HCT116 (cell line): ENCODE results near the gene OSGIN1. TPM values are rescaled to one million over a fixed set of nuclear protein-coding genes. Genes with fewer than 3 reads are reported as not detected.

Source experiments
- ATAC-seq: fragments of 200-7000 bp; cut with Tn5 transposase; 2 replicates; pipeline ENCODE4 v1.9.1; 2020; ENCODE audit warnings: mild to moderate bottlenecking, moderate library complexity
- BruUV-seq: library from RNA; stranded (reverse); fragments of 400-500 nt; replicated peaks from 2 replicates; lab custom pipeline; 2021; lab: Mats Ljungman, UMichigan
- CTCF ChIA-PET: fragments of 300-600 bp; sonication (Branson Sonifier 250); formaldehyde crosslinking; loops from one replicate; lab custom pipeline; 2021; ENCODE audit warnings: antibody characterized with exemption; lab: Charles Lee
- POLR2A ChIA-PET: fragments of 300-600, 350-600 bp; sonication (Branson Sonifier 250); formaldehyde crosslinking; loops from one replicate; lab custom pipeline; 2021; ENCODE audit warnings: antibody characterized with exemption; lab: Charles Lee
- RAD21 ChIA-PET, 2 experiments: fragments of 300-600 bp; sonication (Branson Sonifier 250); formaldehyde crosslinking; loops; one replicate each; lab custom pipeline; 2023; ENCODE audit warnings: low total read pairs in 2 of 2; ENCODE audit not compliant: uncharacterized antibody in 2 of 2, unreplicated experiment in 2 of 2, low non-redundant PET in 1 of 2; lab: Charles Lee
- DNase-seq: peaks from one replicate; pipeline ENCODE4 v3.0.0-alpha.2; 2010; ENCODE audit warnings: low read depth, low spot score
- H2AFZ ChIP-seq: fragments of 200-600 bp; shearing (Covaris generic), sonication (generic); 2 replicates; pipeline ENCODE4 v1.6.1; 2017; ENCODE audit warnings: low read depth, mixed run types, mixed read lengths, antibody characterized with exemption, low read length; ENCODE audit not compliant: poor library complexity, severe bottlenecking
- H3K27ac ChIP-seq: 2 replicates; pipeline ENCODE4 v1.5.1; 2012; ENCODE audit warnings: low read depth, low read length
- H3K27me3 ChIP-seq: fragments of 200-600 bp; sonication (generic); 2 replicates; pipeline ENCODE4 v1.6.1; 2016; ENCODE audit warnings: mixed run types, low read length, mixed read lengths; ENCODE audit not compliant: insufficient read depth
- H3K36me3 ChIP-seq, 2 experiments: fragments of 200-500 bp in 1 of 2; fragments of 200-600 bp in 1 of 2; sonication (Bioruptor generic) in 1 of 2; sonication (generic) in 1 of 2; 2 replicates each; pipeline versions ENCODE4 v1.5.1 to v1.6.1; 2014 to 2016; ENCODE audit warnings: low read length in 2 of 2, inconsistent platforms in 1 of 2, mixed read lengths in 1 of 2, mixed run types in 1 of 2; ENCODE audit not compliant: insufficient read depth in 2 of 2, control insufficient read depth in 1 of 2
- H3K4me1 ChIP-seq, 2 experiments: fragments of 200-600 bp in 1 of 2; sonication (generic) in 1 of 2; 2 replicates each; pipeline versions ENCODE4 v1.5.1 to v1.6.1; 2012 to 2017; ENCODE audit warnings: low read length in 2 of 2, inconsistent platforms in 1 of 2, mild to moderate bottlenecking in 1 of 2, mixed read lengths in 1 of 2, mixed run types in 1 of 2, moderate library complexity in 1 of 2; ENCODE audit not compliant: insufficient read depth in 2 of 2, control insufficient read depth in 1 of 2
- H3K4me2 ChIP-seq: fragments of 200-600 bp; sonication (generic); 2 replicates; pipeline ENCODE4 v1.6.1; 2017; ENCODE audit warnings: mixed run types, low read length, mixed read lengths
- H3K4me3 ChIP-seq, 2 experiments: fragments of 200-600 bp in 1 of 2; sonication (generic) in 1 of 2; replicated peaks in 1 of 2; 2 replicates each; pipeline ENCODE4 v1.5.1; 2011 to 2016; ENCODE audit warnings: low read length in 2 of 2, control low read depth in 1 of 2, low read depth in 1 of 2, mild to moderate bottlenecking in 1 of 2, mixed read lengths in 1 of 2, mixed run types in 1 of 2
- H3K79me2 ChIP-seq: fragments of 200-600 bp; sonication (generic); 2 replicates; pipeline ENCODE4 v1.6.1; 2017; ENCODE audit warnings: mild to moderate bottlenecking, mixed run types, low read length, moderate library complexity, mixed read lengths; ENCODE audit not compliant: insufficient read depth
- H3K9ac ChIP-seq: fragments of 200-600 bp; sonication (generic); 2 replicates; pipeline ENCODE4 v1.6.1; 2016; ENCODE audit warnings: low read length, mixed read lengths
- H3K9me2 ChIP-seq: fragments of 200-600 bp; sonication (generic), shearing (Covaris generic); 2 replicates; pipeline ENCODE4 v1.6.1; 2017; ENCODE audit warnings: mixed run types, mild to moderate bottlenecking, moderate library complexity; ENCODE audit not compliant: insufficient read depth
- H3K9me3 ChIP-seq, 2 experiments: fragments of 200-500 bp in 1 of 2; fragments of 200-600 bp in 1 of 2; sonication (Bioruptor generic) in 1 of 2; sonication (generic) in 1 of 2; 2 replicates each; pipeline ENCODE4 v1.6.1; 2014 to 2017; ENCODE audit warnings: low read length in 2 of 2, mixed read lengths in 2 of 2, inconsistent platforms in 1 of 2, low read depth in 1 of 2, mild to moderate bottlenecking in 1 of 2, mixed run types in 1 of 2, moderate library complexity in 1 of 2; ENCODE audit not compliant: control insufficient read depth in 1 of 2, insufficient read depth in 1 of 2
- H4K20me1 ChIP-seq: fragments of 200-600 bp; sonication (generic), shearing (Covaris generic); 2 replicates; pipeline ENCODE4 v1.6.1; 2017; ENCODE audit warnings: mixed run types, mild to moderate bottlenecking, moderate library complexity; ENCODE audit not compliant: insufficient read depth
- ATF3 ChIP-seq: IDR thresholded peaks from 2 replicates; pipeline ENCODE4 v1.6.1; 2012
- EGR1 ChIP-seq: IDR thresholded peaks from 2 replicates; pipeline ENCODE4 v1.6.1; 2012; ENCODE audit warnings: low read depth
- EZH2phosphoT487 ChIP-seq: fragments of 200-600 bp; IDR thresholded peaks from 2 replicates; pipeline ENCODE4 v1.6.1; 2018; ENCODE audit warnings: antibody characterized with exemption, borderline replicate concordance
- FOSL1 ChIP-seq: IDR thresholded peaks from 2 replicates; pipeline ENCODE4 v1.6.1; 2012; ENCODE audit warnings: low read depth
- POLR2A ChIP-seq: IDR thresholded peaks from 2 replicates; pipeline ENCODE4 v1.7.0; 2011; ENCODE audit warnings: borderline replicate concordance; ENCODE audit not compliant: insufficient read depth, insufficient read length; ENCODE audit errors: extremely low read depth
- POLR2AphosphoS5 ChIP-seq: IDR thresholded peaks from 2 replicates; pipeline ENCODE4 v1.6.1; 2011; ENCODE audit warnings: mild to moderate bottlenecking, low read depth, low read length, moderate library complexity
- SIN3A ChIP-seq: IDR thresholded peaks from 2 replicates; pipeline ENCODE4 v1.6.1; 2012; ENCODE audit warnings: low read depth
- SP1 ChIP-seq: IDR thresholded peaks from 2 replicates; pipeline ENCODE4 v1.6.1; 2012; ENCODE audit warnings: low read depth
- ZNF274 ChIP-seq: fragments of 200-500 bp; sonication (Bioruptor generic); IDR thresholded peaks from 2 replicates; pipeline ENCODE4 v1.6.1; 2014; ENCODE audit warnings: mild to moderate bottlenecking, low read depth, low read length, inconsistent platforms
- intact Hi-C: fragments of 100-400 bp; cut with micrococcal nuclease; formaldehyde crosslinking; loops from 2 replicates; pipeline ENCODE4 v1.10.0; 2022
- total RNA-seq: library from RNA; stranded (reverse); gene quantifications from one replicate; pipeline ENCODE4 v1.2.1, GENCODE V29; 2021; ENCODE audit not compliant: unreplicated experiment

The OSGIN1 gene
- total RNA-seq, 1 experiment from 2014 or later: 19.8 TPM

GRCh38 chr16:83989300-83989699, 36.3 kb downstream of the OSGIN1 start:
- Histone ChIP-seq H3K9ac (no peak overlapping the region), H2AFZ (no peak overlapping the region), H3K9me2 (no peaks in the 10 kb centered on the region), H3K4me3 (no peak overlapping the region), H4K20me1 (no peaks in the 10 kb centered on the region), H3K4me1 (no peaks in the 10 kb centered on the region)
- CTCF ChIA-PET: interaction anchor here (1.0 kb wide), 1 partner anchor 36 kb away, joined by 3 read pairs; the partner anchor contains the start of gene OSGIN1
- DNase-seq: no peak
- RAD21 ChIA-PET: no interaction called here
- POLR2A ChIA-PET: no interaction called here
- TF ChIP-seq EZH2phosphoT487: no peak
- TF ChIP-seq, all 23 proteins: peak for 0
- intact Hi-C loops: no loop called here
- Histone ChIP-seq H3K27ac (no peak overlapping the region), H3K9me3 (no peaks in the 10 kb centered on the region), H3K79me2 (no peaks in the 10 kb centered on the region), H3K27me3 (peaks cover 31% of the 10 kb centered on the region), H3K4me2 (no peak overlapping the region), H3K36me3 (no peaks in the 10 kb centered on the region)
- BruUV-seq: no TSS peak
- no peak for ATAC-seq

GRCh38 chr16:83990492-83990891, 37.5 kb downstream of the OSGIN1 start:
- no peaks in the 10 kb centered on the region for H3K9me3 ChIP-seq
- no peaks in the 10 kb centered on the region for H3K9me2 ChIP-seq
- intact Hi-C loops: no loop called here
- H2AFZ ChIP-seq: no peak overlapping the region
- TF ChIP-seq FOSL1: no peak
- no peak for TF ChIP-seq ATF3
- no peak for TF ChIP-seq POLR2AphosphoS5
- no peak for TF ChIP-seq SP1
- TF ChIP-seq SIN3A: no peak
- TF ChIP-seq ZNF274: no peak
- TF ChIP-seq EGR1: no peak
- no peak for TF ChIP-seq POLR2A
- no peak overlapping the region for H3K27ac ChIP-seq
- no peak overlapping the region for H3K9ac ChIP-seq
- ChIA-PET POLR2A (no interaction called here), RAD21 (no interaction called here), CTCF (no interaction called here)
- no peak for DNase-seq
- no peak for ATAC-seq
- no peaks in the 10 kb centered on the region for H3K79me2 ChIP-seq
- peaks cover 0 to under 1% of the 10 kb centered on the region in 2 experiments; a peak in 1 of 4 replicates for H3K4me1 ChIP-seq
- H4K20me1 ChIP-seq: no peaks in the 10 kb centered on the region
- H3K4me3 ChIP-seq: no peak overlapping the region
- H3K4me2 ChIP-seq: no peak overlapping the region
- H3K36me3 ChIP-seq: no peaks in the 10 kb centered on the region
- no TSS peak for BruUV-seq
- H3K27me3 ChIP-seq: peaks cover 31% of the 10 kb centered on the region
